Inferior parietal cortex (tissue), 1 donor: ENCODE data around the gene TMC6.
"Not testable (repeated sequence)": the region's sequence is repeated elsewhere in the genome, so short reads cannot be mapped to it uniquely, and the experiment has no call there.

Experiments
- DNase-seq: peaks from one replicate; pipeline ENCODE4 v3.0.0-alpha.2; 2016; ENCODE audit errors: extremely low spot score

The TMC6 gene

DNA sequence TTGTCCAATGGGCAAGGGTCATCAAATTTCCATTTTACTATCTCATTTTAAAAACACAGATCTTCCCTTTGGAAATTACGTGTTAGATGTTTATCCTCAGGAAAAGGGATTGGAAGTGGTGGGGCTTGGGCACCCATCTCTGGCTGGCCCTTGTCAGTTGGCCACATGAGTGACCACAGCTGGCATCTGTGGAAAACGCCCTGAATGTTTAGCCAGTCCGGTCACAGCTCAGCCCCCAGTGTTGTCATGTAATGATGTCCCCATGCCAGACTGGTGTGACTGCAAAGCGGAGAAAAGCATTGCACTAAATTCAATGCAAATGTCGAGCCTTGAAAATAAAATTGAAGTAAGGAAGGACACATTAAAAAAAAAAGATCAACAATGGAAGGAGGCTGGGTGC lies 53.0 kb downstream of the TMC6 start:
- no peak for DNase-seq

DNA sequence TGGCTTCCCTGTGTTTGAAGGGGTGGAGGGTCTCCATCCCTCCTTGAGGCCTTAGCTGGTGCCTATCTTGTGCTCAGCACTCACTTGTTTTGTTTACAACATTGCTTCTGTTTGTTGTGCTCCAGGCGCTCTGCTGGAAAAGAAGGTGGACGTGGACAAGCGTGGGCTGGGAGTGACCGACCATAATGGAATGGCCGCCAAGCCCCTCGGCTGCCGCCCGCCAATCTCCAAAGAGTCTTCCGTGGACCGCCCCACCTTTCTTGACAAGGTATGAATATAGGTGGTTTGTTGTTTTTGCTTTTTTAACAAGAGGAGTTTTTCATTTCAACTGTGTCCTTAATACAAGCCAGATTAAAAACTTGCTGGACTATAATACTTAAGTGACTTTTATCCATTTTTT lies 53.5 kb downstream of the TMC6 start:
- DNase-seq: no peak

DNA sequence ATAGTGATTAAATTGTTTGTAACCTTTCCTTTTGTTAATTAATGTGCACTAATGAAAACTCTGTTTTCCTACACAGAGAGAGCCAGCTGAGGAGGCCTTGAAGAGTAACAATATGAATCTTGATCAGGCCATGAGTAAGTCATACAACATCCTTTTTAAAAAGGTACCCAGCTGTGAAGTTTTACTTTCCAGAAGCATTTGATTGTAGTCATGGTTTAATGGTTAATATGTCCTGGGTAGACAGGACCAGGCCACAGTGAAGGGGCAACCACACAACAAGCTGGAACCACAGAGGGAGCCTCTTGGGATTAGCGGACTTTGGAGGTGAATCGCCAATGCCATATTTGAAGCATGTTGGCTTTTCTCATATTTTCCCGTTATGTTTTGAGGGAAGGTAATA lies 55.6 kb downstream of the TMC6 start:
- no peak for DNase-seq

DNA sequence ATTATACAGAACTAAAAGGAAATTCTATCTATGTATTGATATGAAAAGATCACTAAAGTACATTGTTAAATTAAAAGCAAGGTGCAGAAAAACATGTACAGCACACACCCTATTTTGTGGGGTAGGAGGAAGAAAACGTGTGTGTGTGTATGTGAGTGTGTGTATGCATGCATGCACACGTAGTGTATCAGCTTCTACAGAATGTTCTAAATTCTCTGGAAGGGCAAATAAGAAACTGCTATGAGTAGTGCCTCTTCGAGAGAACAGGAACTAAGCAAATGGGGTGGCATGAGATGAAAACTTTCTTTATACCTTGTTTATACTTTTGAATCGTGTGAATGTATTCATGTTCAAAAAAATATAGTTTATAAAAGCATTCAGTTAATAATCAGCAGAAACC lies 58.9 kb downstream of the TMC6 start:
- no peak for DNase-seq

DNA sequence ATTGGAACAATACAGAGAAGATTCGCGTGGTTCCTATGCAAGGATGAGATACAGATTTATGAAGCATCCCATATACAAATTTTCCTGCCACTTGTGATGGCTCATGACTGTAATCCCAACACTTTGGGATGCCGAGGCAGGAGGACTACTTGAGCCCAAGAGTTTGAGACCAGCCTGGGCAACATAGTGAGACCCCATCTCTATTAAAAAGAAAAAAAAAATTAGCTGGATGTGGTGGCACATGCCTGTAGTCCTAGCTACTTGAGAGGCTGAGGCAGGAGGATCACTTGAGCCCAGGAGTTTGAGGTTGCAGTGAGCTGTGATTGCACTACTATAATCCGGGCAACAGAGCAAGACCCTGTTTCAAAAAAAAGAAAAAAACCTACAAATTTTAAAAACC lies 61.6 kb downstream of the TMC6 start:
- DNase-seq: not testable (repeated sequence)

DNA sequence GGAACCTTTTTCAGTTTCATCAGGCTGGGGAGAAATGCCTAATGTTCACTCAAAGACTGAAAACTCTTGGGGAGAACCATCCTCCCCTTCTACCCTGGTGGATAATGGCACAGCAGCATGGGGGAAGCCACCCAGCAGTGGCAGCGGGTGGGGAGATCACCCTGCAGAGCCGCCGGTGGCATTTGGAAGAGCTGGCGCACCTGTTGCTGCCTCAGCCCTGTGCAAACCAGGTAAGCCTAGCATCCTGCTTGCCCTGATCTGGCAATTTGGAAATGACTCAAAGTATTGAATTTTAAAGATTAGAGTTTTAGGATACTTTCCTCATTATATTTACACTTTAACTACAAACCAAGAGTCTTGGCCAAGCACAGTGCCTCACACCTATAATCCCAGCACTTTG lies 63.8 kb downstream of the TMC6 start:
- DNase-seq: no peak

DNA sequence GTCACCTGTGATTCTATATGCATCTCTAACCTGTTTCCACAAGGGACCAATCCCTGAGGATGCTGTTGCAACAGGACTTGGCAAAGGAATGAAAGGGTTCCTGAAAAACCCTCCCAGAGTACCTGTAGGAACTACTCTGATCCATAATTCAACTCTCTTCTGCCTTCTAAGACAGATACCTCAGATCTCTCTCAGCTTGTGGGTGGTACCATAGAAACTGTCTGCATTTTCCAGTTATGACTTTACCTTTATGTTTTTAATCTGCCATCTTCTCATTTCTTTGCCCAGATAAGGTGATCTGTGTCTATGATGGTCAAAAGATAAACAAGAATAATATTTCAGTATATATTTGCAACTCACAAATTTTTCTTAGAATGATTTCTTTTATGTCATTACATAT lies 65.1 kb downstream of the TMC6 start:
- no peak for DNase-seq

DNA sequence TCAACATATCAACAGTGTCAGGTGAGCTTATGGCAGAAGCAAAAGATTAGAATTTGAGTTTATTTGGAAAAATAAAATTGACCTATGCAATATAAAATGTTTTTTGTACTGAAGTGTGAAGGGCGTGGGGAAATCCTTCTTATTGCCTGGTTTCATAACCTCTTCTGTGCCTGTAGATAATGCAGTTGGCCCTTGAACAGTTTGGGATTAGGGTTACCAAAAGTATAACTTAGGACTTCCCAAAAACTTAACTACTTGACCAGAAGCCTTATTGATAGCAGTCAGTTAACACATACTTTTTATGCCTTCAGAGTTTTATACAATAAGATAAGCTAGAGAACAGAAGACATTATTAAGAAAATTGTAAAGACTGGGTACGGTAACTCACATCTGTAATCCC lies 66.0 kb downstream of the TMC6 start:
- no peak for DNase-seq
